ENCODE data around the gene SUPT6H. TPM values are rescaled to one million over a fixed set of nuclear protein-coding genes. Genes with fewer than 3 reads are reported as not detected.

Gene SUPT6H
- total RNA-seq, 1 donor from 2014 or later, result 36.7 TPM

- no peak for TF ChIP-seq CTCF (IDR thresholded peaks at IDR 0.05; ENCODE audit: insufficient read depth, low read length, poor library complexity, severe bottlenecking)
- Histone ChIP-seq H3K4me3 (ENCODE audit: low read depth, low read length) (no peak overlapping the region), H3K27me3 (ENCODE audit: control insufficient read depth, insufficient read depth, low read length) (no peaks in the 10 kb centered on the region), H3K36me3 (ENCODE audit: control insufficient read depth, insufficient read depth, low read length) (peaks cover 6% of the 10 kb centered on the region)
- no peak for DNase-seq (ENCODE audit: low read depth)
These were observed 45.7 kb upstream of the SUPT6H start for GRCh38 chr17:28616281-28616680.

- Histone ChIP-seq H3K27me3 (ENCODE audit: control insufficient read depth, insufficient read depth, low read length) (no peaks in the 10 kb centered on the region), H3K36me3 (ENCODE audit: control insufficient read depth, insufficient read depth, low read length) (peaks cover 5% of the 10 kb centered on the region), H3K4me3 (ENCODE audit: low read depth, low read length) (no peak overlapping the region)
- no peak for TF ChIP-seq CTCF (IDR thresholded peaks at IDR 0.05; ENCODE audit: insufficient read depth, low read length, poor library complexity, severe bottlenecking)
- DNase-seq (ENCODE audit: low read depth), result no peak
These were observed 43.5 kb upstream of the SUPT6H start for GRCh38 chr17:28618464-28618863.

- Histone ChIP-seq H3K36me3 (ENCODE audit: control insufficient read depth, insufficient read depth, low read length) (peaks cover 8% of the 10 kb centered on the region), H3K27me3 (ENCODE audit: control insufficient read depth, insufficient read depth, low read length) (no peaks in the 10 kb centered on the region), H3K4me3 (ENCODE audit: low read depth, low read length) (no peak overlapping the region)
- no peak for DNase-seq (ENCODE audit: low read depth)
- no peak for TF ChIP-seq CTCF (IDR thresholded peaks at IDR 0.05; ENCODE audit: insufficient read depth, low read length, poor library complexity, severe bottlenecking)
These were observed 42.0 kb upstream of the SUPT6H start for GRCh38 chr17:28620010-28620409.

- no peaks in the 10 kb centered on the region for H3K27me3 ChIP-seq (ENCODE audit: control insufficient read depth, insufficient read depth, low read length)
- H3K36me3 ChIP-seq (ENCODE audit: control insufficient read depth, insufficient read depth, low read length), result peaks cover 8% of the 10 kb centered on the region
- no peak for DNase-seq (ENCODE audit: low read depth)
- no peak for TF ChIP-seq CTCF (IDR thresholded peaks at IDR 0.05; ENCODE audit: insufficient read depth, low read length, poor library complexity, severe bottlenecking)
- H3K4me3 ChIP-seq (ENCODE audit: low read depth, low read length), result no peak overlapping the region
These were observed 39.8 kb upstream of the SUPT6H start for GRCh38 chr17:28622186-28622585.

- Histone ChIP-seq H3K27me3 (ENCODE audit: control insufficient read depth, insufficient read depth, low read length) (no peaks in the 10 kb centered on the region), H3K36me3 (ENCODE audit: control insufficient read depth, insufficient read depth, low read length) (peaks cover 8% of the 10 kb centered on the region), H3K4me3 (ENCODE audit: low read depth, low read length) (no peak overlapping the region)
- DNase-seq (ENCODE audit: low read depth), result no peak
- no peak for TF ChIP-seq CTCF (IDR thresholded peaks at IDR 0.05; ENCODE audit: insufficient read depth, low read length, poor library complexity, severe bottlenecking)
These were observed 38.3 kb upstream of the SUPT6H start for GRCh38 chr17:28623696-28624095.

- peaks cover 8% of the 10 kb centered on the region for H3K36me3 ChIP-seq (ENCODE audit: control insufficient read depth, insufficient read depth, low read length)
- no peak for DNase-seq (ENCODE audit: low read depth)
- TF ChIP-seq CTCF (IDR thresholded peaks at IDR 0.05; ENCODE audit: insufficient read depth, low read length, poor library complexity, severe bottlenecking), result no peak
- H3K27me3 ChIP-seq (ENCODE audit: control insufficient read depth, insufficient read depth, low read length), result no peaks in the 10 kb centered on the region
- H3K4me3 ChIP-seq (ENCODE audit: low read depth, low read length), result no peak overlapping the region
These were observed 37.9 kb upstream of the SUPT6H start for GRCh38 chr17:28624148-28624547.
